DMS153 (cell line): ENCODE measurements around the gene GTPBP3.
"Not testable (repeated sequence)": the region's sequence is repeated elsewhere in the genome, so short reads cannot be mapped to it uniquely, and the experiment has no call there.

Source experiments
- DNase-seq: peaks from one replicate; lab custom pipeline; 2025; lab: John Stamatoyannopoulos, UW

The GTPBP3 gene, protein sequence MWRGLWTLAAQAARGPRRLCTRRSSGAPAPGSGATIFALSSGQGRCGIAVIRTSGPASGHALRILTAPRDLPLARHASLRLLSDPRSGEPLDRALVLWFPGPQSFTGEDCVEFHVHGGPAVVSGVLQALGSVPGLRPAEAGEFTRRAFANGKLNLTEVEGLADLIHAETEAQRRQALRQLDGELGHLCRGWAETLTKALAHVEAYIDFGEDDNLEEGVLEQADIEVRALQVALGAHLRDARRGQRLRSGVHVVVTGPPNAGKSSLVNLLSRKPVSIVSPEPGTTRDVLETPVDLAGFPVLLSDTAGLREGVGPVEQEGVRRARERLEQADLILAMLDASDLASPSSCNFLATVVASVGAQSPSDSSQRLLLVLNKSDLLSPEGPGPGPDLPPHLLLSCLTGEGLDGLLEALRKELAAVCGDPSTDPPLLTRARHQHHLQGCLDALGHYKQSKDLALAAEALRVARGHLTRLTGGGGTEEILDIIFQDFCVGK

DNA sequence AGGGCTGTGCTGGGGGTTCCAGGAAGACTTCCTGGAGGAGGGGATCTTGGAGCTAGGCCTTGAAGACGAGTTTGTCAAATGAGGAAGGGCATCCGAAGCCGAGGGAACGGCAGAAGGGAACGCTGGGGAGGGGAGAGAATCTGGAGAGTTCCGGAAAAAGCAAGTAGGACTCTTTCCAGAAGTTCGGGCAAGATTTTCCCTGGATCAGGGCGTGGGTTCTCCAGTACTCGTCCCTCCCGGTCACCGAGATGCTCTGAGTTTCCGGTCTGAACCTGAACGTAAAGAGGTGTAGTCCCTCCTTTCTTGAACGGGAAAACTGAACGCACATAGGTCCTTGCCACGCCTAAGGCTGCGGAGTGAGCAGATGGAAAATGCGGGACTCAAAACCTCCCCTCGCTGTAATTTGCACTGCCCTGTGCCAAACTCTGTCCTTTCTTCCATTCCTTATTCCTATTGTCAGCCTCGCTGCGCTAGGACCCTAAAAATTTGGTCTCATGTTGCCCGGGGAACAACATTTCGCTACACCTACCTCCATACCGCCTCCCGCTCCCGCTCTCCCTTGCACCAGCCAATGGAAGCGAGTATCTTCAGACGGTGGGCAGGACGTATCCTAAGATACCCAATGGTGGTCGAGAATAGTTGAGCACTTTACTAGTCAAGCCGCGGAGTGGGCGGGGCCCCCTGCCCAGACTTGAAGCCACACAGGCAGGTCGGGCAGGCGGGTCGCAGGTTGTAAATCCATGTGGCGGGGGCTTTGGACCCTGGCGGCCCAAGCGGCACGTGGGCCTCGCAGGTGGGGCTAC, at the start of gene GTPBP3:
Gene GTPBP3 (plus strand): TSS at position 682 of the 803 bp plus-strand sequence. CDS start 59 bp downstream, at position 741.
- peak; percentile 97 for DNase-seq

DNA sequence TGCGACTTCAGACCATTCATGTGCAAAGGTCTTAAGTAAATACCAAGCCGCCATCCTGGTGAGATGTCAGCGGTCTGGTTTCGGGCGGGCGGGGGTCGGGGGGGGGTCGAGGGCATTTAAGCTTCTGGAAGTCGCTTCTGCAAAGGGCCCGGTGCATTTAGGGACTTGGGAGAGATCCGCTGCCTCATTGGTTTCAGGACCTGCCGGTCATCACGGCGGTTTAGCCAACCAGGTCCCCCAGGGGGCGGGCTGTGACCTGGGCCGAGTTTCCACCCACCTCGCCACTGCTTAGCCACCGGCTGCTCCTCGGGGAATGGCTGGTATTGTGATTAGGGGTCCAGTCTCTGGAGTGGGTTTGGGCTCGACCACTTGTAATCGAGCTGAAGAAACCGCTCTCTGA, 47.9 kb upstream of the GTPBP3 start:
- no peak for DNase-seq

DNA sequence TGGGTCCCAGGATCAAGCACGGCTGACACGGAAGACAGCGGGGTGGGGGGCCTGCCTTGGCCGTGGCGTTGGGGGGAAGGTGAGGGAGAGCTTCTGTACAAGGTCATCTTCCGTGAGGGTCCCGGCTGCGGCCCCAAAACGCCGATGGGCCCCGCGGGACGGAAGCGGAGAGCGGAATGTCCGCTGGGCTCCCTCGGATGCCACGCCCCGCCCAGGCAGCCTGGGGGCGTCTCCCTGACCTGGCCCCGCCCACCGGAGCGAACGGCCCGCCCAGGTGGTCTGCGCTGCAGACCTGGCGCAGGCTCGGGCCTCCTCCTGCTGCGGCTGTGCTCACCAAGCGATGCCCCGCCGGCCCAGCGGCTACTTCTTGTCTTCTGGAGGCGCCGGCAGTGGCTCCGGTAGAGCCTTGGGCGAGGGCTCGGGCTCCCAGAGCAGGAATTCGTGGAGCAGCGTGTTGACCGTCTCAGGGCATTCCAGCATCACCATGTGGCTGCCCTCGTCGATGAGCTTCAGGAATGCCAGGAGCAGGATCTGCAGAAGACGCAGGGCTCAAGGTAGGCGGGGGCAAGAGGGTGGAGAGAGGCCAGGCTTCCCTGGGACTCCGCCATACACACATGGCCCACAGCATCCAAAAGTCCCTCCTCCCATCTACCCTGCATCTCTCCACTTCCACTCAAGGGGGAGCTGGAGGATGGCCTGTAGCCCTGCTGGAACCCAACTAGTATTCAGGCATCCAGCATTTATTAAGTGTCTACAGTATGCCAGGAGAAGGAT, 44.9 kb upstream of the GTPBP3 start:
- DNase-seq = no peak

DNA sequence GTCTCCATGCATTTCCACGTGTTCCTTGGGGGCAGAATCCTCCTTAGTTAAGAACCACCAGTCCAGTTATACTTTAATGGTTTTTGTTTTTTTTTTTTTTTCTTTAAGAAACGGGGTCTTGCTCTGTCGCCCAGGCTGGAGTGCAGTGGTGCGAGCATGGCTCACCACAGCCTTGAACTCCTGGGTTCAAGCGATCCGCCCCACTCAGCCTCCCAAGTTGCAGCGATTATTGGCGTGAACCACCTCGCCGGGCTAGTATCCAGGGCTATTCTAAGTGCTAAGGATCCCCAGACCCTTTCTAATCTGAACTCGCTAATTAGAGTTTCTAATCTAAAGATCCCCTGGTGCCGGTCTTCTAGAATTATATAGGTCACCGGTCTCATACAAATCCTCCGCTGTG, 43.7 kb upstream of the GTPBP3 start:
- no peak for DNase-seq

DNA sequence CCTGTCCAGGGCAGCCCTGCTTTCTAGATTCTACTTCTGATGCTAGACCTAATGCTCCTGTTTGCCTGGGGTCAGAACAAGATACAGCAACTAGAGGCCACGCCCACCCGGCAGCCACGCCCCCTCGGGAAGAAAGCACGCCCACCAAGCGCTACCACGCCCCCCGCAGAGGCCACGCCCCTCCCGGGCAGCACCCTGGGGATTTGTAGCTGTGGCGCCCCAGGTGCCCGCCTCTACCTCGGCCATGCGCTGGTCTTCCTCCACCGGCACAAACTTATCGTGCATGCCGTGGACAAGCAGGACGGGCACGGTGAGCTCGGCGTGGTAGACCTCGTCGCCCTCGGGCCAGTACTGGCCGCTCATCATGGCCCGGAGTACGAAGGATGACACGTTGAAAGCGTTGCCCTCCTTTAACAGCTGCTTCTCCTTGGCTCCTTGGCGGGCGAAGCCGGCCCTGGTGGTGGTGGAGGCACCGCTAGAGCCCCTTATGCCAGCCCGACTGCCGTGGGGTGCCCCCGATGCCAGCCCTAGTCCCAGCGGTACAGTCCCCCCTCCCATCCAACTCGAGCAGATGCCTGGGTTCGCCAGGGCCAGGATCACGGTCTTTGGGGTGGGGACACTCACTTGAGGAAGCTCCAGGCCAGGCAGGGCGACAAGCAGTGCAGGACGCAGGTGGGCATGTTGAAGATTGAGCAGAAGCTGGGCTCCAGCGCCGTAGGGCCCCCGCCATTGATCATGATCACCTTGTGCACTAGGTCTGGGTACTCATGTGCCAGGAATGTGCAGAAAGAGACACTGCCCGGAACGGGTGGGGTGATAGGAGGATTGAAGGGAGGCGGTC, 43.1 kb upstream of the GTPBP3 start:
- DNase-seq = no peak

DNA sequence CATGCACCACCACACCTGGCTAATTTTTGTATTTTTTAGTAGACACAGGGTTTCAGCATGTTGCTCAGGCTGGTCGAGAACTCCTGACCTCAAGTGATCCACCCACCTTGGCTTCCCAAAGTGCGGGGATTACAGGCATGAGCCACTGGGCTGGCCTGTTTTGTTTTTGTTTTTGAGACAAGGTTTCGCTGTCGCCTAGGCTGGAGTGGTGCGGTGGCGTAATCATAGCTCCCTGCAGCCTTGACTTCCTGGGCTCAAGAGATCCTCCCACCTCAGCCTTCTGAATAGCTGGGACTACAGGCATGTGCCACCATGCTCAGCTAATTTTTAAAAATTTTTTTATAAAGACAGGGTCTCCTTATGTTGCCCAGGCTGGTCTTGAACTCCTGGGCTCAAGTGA, 41.8 kb upstream of the GTPBP3 start:
- not testable (repeated sequence) for DNase-seq

DNA sequence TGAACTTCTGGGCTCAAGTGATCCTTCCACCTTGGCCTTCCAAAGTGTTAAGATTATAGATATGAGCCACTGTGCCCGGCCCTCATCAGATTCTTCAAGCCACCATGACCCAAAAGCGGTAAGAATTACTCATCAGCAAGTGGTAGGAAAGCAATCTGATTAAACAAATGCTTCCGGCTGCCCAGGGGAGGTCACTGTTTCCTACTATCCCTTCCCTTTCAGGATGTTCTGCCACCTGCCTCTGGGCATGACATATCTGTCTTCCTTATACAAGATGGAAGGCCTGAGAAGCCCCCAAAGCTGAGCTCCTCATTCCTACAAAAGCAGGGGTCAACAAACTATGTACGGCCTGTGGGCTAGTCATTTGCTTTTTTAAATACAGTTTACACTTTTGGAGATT, 41.1 kb upstream of the GTPBP3 start:
- DNase-seq = no peak

DNA sequence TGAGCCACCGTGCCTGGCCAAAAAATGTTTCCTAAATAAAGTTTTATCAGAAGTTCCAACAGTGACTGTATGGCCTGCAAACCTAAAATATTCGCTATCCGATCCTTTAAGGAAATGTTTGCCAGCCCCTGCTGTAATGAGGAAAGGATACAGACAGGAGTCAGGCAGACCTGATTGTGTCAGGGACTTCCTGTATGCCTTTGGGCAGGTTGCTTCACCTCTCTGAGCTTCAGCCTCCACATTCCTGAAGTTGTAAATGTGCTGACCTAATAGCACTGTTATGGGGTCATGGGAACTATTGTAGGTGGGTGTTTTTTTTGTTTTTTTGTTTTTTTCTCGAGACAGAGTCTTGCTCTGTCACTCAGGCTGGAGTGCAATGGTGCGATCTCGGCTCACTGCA, 40.4 kb upstream of the GTPBP3 start:
- no peak for DNase-seq

DNA sequence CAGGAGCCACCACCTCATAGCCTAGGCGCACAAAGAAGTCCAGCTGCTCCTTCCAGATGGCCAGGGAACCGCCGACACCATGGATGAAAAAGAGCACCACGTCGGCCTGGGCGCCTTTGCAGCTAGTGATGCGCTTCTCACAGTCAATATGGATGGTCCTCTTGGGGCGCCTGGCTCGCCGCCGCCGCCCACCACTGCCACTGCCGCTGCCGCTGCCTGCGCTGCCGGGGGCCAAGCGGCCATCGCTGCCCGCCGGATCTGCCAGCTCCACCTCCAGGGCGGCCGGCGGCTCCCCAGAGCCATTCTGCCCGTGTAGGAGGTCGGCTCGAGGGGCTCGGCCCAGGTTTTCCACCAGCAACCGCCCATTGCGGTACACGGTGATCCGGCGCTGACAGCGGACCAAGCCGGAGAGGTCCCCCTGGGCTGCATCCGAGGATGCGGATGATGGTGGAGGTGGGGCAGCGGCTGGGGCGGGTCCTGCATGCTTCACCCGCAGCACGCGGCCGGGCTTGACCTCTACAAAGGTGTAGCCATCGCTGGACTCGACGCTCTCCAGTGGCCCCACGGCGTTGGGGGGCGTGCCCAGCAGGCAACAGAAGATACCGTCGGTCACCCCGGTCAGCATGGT, 36.2 kb upstream of the GTPBP3 start:
- no peak for DNase-seq

DNA sequence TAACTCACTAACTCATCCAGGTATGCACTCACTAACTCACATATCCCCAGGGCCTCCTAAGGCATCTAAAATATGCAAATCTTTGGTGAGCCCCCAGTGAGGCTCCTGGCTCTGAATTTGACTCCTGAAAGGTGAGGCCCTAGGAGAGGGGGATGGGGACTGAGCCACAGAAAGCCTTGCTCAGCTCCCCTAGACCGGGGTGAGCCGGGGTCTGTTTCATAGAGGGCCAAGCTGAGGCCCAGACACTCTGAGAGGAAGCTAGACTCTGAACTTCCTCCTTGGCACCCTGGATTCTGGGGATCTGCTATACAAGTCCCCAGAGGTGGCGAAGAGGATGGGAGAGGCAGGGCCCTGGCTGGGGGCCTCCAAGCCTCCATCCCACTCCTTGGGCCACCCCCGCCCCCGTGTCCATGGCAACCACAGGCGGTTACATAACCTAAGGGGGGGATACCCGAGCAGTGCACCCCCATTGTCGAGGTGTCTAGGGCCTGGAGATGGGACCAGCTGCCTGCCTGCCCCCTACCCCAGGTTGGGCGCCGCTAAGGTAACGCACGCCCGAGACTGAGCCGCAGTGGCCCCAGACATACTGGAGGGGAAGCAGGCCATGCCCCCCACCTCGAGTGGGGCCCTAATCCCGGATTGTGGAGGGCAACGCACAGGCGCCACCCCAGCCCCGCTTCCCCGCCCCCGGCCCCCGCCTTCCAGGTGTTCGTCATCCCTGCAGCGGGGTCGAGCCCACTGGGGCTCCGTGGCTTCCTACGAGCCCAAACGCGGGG, 34.8 kb upstream of the GTPBP3 start:
- no peak for DNase-seq

DNA sequence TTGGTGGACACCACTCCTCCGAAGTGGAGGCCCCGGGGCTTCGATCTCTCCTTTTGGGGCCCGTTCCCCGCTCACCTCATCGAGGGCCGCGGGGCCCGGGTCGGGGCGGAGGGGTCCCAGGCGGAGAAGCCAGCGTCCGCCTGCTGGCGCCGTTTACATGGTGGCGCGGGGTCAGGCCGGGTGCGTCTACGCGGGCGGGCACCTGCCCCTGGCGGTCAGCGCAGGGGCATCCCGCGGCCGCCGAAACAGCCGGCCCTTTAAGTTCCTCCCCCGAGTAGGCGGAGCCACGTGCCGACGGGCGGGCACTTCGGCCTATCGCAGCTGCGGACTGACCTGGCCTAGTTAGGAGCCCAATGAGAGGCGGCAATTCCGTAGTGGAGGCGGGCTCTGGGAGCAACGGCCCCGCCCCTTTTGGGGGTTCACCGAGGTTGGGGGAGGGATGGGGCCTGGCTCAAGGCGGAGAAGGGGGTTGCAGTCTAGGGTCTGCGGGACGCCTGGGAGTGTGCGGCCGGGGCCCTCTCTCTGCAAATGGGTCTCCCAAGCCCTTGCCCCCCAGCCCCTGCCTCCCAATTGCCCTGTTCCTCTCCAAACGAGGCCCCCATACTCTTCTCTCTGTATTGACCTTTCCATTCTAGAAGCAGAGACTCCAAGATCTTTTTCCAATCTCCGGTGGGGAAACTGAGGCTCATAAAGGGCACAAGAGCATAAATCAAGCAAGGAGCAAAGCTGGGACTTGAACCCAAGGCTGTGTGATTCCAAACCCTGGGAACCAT, 34.0 kb upstream of the GTPBP3 start, which contains the start of gene ABHD8:
Gene ABHD8 (minus strand): TSS at position 259 of the 773 bp plus-strand sequence. CDS start 1,809 bp downstream, outside the sequence.
- peak; percentile 93 for DNase-seq

DNA sequence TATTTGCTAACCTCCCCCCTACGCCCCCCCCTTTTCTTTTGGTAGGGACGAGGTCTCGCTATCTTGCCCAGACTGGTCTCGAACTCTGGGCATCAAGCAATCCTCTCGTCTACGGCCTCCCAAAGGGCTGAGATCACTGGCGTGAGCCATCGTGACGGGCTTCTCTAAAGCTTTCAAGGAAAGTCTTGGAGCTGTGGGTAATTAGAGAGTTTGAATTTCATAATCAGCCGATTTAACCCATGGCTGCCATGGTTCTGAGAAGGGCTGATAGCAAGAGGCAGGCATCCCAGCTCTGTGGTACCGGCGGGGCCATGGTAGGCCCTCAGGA, 33.4 kb upstream of the GTPBP3 start:
- no peak for DNase-seq

DNA sequence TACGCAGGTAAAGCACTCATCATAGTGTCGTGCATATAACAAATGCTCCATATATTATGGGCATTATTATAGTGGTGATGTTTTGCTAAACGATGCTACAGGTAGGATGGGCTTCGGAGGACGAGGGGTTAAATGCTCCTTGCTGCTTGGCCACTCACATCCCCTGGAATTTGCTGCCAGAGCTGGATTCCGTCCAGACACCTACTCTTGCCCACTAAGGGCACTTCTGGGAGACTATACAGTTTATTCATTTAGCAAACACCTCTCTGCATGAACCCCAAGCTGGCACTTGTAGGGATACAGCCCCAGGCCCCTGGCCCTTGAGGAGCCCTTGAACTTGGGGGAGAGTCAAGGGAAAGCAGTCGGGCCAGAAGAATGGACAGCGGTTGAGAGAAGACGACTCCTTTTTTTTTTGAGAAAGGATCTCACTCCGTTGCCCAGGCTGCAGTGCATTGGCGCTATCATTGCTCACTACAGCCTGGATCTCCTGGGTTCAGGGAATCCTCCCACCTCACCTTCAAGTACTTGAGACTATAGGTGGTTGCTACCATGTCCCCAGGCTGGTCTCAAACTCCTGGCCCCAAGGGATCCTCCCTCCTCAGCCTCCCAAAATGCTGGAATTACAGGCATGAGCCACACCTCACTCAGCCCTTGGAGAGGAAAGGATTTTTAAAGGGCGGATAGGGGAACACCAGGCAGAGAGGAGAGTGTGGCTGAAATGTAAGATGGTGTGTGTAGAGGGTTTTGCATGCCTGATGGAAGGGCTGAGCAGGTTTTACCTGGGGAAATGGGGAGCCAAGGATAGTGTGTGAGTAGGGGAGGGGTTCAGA, 32.8 kb upstream of the GTPBP3 start:
- no peak for DNase-seq

DNA sequence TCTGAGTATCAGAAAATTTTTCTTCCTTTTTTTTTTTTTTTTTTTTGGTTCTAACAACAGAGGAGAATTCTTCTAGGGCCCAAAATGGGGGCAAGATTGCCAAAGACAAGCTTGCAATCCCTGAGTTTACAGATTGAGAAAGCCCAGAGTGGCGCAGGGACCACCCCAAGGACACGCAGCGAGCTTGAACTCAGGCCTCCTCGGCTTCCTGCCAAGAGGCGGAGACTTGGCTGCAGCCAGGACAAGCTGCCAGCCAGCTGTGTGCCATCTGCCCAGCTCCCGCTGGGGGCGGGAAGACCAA, 32.2 kb upstream of the GTPBP3 start:
- DNase-seq = no peak

DNA sequence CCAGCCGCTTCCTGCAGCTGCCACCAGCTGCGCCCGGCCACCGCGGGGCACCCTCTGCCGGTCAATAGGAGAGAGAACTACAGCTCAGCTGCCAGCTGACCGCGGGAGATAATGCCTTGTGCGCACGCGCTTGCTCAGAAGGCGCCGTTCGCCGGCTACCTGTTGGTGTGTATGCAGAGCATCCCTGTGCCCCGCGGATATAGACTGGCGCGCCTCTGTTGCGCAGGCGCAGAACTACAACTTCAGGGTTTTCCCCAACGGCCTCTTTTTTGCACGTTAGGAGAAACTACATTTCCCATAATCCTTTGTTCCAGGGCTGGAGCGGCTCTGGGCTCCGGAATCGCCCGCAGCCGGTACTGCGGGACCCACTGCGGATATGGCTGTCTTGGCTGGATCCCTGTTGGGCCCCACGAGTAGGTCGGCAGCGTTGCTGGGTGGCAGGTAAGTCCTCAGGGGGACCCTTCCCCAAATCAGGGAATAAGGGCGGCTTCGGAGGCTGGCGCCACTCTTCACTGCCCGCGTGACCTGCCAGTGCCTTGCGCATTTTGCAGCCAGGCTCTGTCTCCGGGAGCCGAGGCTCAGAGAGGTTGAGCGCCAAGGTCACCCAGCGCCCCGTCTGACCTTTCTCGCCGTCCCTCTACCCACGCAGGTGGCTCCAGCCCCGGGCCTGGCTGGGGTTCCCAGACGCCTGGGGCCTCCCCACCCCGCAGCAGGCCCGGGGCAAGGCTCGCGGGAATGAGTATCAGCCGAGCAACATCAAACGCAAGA, 31.7 kb upstream of the GTPBP3 start, which contains the start of gene MRPL34:
Gene MRPL34 (plus strand): TSS at position 356 of the 768 bp plus-strand sequence. CDS start 21 bp downstream, at position 377.
- DNase-seq = peak; percentile 99

DNA sequence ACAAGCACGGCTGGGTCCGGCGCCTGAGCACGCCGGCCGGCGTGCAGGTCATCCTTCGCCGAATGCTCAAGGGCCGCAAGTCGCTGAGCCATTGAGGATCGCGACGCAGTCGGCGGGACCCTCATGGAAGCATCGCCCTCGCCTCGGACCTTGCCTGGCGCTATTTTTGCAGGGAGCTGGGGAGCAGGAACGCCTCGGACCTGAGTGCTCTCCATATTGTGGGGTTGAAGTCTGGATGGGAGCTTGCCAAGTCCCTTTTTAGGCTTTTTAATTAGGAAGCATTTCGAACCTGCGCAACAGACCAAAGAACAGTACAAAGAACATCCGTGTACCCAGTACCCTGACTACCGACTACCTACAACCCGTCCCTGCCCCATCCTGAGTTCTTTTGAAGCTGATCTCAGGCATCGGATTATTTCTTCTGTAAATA, 31.1 kb upstream of the GTPBP3 start:
- DNase-seq = no peak

DNA sequence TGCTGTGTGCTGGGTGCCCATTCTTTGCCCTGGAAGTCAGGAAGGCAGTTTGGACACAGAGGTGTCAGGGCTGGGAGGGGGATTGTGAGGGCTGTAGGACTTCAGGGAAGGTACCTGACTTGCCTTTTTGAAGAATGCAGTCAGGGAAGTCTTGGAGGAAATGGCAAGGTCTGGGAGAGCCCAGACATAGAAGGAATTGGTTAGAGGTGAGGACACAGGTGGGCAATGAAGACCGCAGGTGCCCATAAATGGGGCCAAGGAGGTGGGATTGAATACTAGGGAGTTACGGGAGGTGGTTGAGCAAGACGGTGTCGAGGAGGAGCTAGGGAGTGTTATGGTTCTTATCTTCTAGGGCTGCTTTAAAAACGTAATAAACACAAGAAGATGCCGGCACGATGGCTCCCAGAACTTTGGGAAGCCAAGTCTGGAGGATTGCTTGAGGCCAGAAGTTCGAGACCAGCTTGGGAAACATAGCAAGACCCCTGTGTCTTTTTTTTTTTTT, 29.4 kb upstream of the GTPBP3 start:
- DNase-seq = no peak
